ENCODE results near the gene MGAM2.
A peak's percentile ranks its signal among the peaks of the same experiment; 100 is the strongest.

The MGAM2 gene

GRCh38 chr7:142257958-142258357 is 146.4 kb downstream of the MGAM2 start, which contains the start of gene PRSS58:
TSS of gene PRSS58 (minus strand) at chr7:142258058. CDS start at chr7:142257707, 351 bp downstream.
- CTCF ChIA-PET: interaction anchor here (0.6 kb wide), 1 partner anchor 13 kb away, joined by 4 read pairs; no protein-coding TSS in a partner anchor
- H3K27ac ChIP-seq: no peak within 1 kb of the TSS
- TF ChIP-seq CTCF (conservative IDR thresholded peaks at IDR 0.05; ENCODE audit: low read depth): no peak
- DNase-seq (ENCODE audit: low spot score): no peak
- POLR2A ChIA-PET (ENCODE audit: low non-redundant PET): no interaction called here

GRCh38 chr7:142263598-142264380 is 152.3 kb downstream of the MGAM2 start:
- no peak overlapping the region for H3K27ac ChIP-seq
- DNase-seq (ENCODE audit: low spot score): peak; percentile 34
- ChIA-PET POLR2A (ENCODE audit: low non-redundant PET) (no interaction called here), CTCF (no interaction called here)
- TF ChIP-seq CTCF (conservative IDR thresholded peaks at IDR 0.05; ENCODE audit: low read depth): no peak

All from RWPE1 (cell line).